ENCODE results near the gene ACTRT2.

Gene ACTRT2

GRCh38 chr1:3036447-3037280 is 15.4 kb downstream of the ACTRT2 start:
- Histone ChIP-seq H4K20me1 (ENCODE audit: insufficient read depth, low read length) (peaks cover 8% of the 10 kb centered on the region; the same call in 1 of the 2 replicates), H3K79me2 (ENCODE audit: insufficient read depth, low read length) (no peaks in the 10 kb centered on the region), H3K4me3 (ENCODE audit: low read depth in 1 of 2, low read length in 2 of 2) (no peak overlapping the region), H3K4me1 (ENCODE audit: insufficient read depth, low read length) (peaks cover 21% of the 10 kb centered on the region), H3K27ac (ENCODE audit: low read length) (no peak overlapping the region), H3K9me3 (ENCODE audit: insufficient read depth, low read length, severe bottlenecking) (no peaks in the 10 kb centered on the region), H3K36me3 (ENCODE audit: insufficient read depth, low read length) (no peaks in the 10 kb centered on the region), H2AFZ (ENCODE audit: low read depth, low read length) (no peak overlapping the region), H3K9ac (ENCODE audit: low read depth, low read length) (no peak overlapping the region), H3K4me2 (ENCODE audit: insufficient read depth, low read length) (no peak overlapping the region), H3K27me3 (ENCODE audit: insufficient read depth, low read length, poor library complexity) (peaks cover 2% of the 10 kb centered on the region)
- ATAC-seq (ENCODE audit: insufficient read depth, low read depth) (no peak), DNase-seq (no peak)
- TF ChIP-seq EZH2 (IDR thresholded peaks at IDR 0.05; ENCODE audit: borderline replicate concordance, low read depth, low read length, severe bottlenecking) (no peak), CTCF (IDR thresholded peaks at IDR 0.05; ENCODE audit: borderline replicate concordance, extremely low read depth, low read length, poor library complexity, severe bottlenecking) (no peak)

GRCh38 chr1:3037281-3038040 is 16.2 kb downstream of the ACTRT2 start:
- Histone ChIP-seq H3K9ac (ENCODE audit: low read depth, low read length) (no peak overlapping the region), H3K4me1 (ENCODE audit: insufficient read depth, low read length) (peaks cover 20% of the 10 kb centered on the region), H3K4me2 (ENCODE audit: insufficient read depth, low read length) (no peak overlapping the region), H3K27ac (ENCODE audit: low read length) (no peak overlapping the region), H3K27me3 (ENCODE audit: insufficient read depth, low read length, poor library complexity) (peaks cover 3% of the 10 kb centered on the region), H3K79me2 (ENCODE audit: insufficient read depth, low read length) (no peaks in the 10 kb centered on the region), H3K4me3 (ENCODE audit: low read depth in 1 of 2, low read length in 2 of 2) (no peak overlapping the region), H4K20me1 (ENCODE audit: insufficient read depth, low read length) (peaks cover 8% of the 10 kb centered on the region; the same call in 1 of the 2 replicates), H2AFZ (ENCODE audit: low read depth, low read length) (no peak overlapping the region), H3K9me3 (ENCODE audit: insufficient read depth, low read length, severe bottlenecking) (no peaks in the 10 kb centered on the region), H3K36me3 (ENCODE audit: insufficient read depth, low read length) (no peaks in the 10 kb centered on the region)
- no peak for DNase-seq
- TF ChIP-seq EZH2 (IDR thresholded peaks at IDR 0.05; ENCODE audit: borderline replicate concordance, low read depth, low read length, severe bottlenecking) (no peak), CTCF (IDR thresholded peaks at IDR 0.05; ENCODE audit: borderline replicate concordance, extremely low read depth, low read length, poor library complexity, severe bottlenecking) (no peak)
- ATAC-seq (ENCODE audit: insufficient read depth, low read depth) = no peak

- H3K4me1 ChIP-seq (ENCODE audit: insufficient read depth, low read length) = peaks cover 13% of the 10 kb centered on the region
- H3K9me3 ChIP-seq (ENCODE audit: insufficient read depth, low read length, severe bottlenecking) = no peaks in the 10 kb centered on the region
- no peaks in the 10 kb centered on the region for H3K79me2 ChIP-seq (ENCODE audit: insufficient read depth, low read length)
- no peak overlapping the region for H3K27ac ChIP-seq (ENCODE audit: low read length)
- no peaks in the 10 kb centered on the region for H3K36me3 ChIP-seq (ENCODE audit: insufficient read depth, low read length)
- no peak overlapping the region for H3K4me2 ChIP-seq (ENCODE audit: insufficient read depth, low read length)
- H3K27me3 ChIP-seq (ENCODE audit: insufficient read depth, low read length, poor library complexity) = peaks cover 3% of the 10 kb centered on the region
- no peak for DNase-seq
- no peak overlapping the region for H3K4me3 ChIP-seq (ENCODE audit: low read depth in 1 of 2, low read length in 2 of 2)
- no peak for TF ChIP-seq CTCF (IDR thresholded peaks at IDR 0.05; ENCODE audit: borderline replicate concordance, extremely low read depth, low read length, poor library complexity, severe bottlenecking)
- TF ChIP-seq EZH2 (IDR thresholded peaks at IDR 0.05; ENCODE audit: borderline replicate concordance, low read depth, low read length, severe bottlenecking) = no peak
- no peak for ATAC-seq (ENCODE audit: insufficient read depth, low read depth)
- no peak overlapping the region for H3K9ac ChIP-seq (ENCODE audit: low read depth, low read length)
- H2AFZ ChIP-seq (ENCODE audit: low read depth, low read length) = no peak overlapping the region
- peaks cover 8% of the 10 kb centered on the region; the same call in 1 of the 2 replicates for H4K20me1 ChIP-seq (ENCODE audit: insufficient read depth, low read length)
These were observed 16.9 kb downstream of the ACTRT2 start for GRCh38 chr1:3038113-3038551.
